Pulmonary artery endothelial cell (primary cell): ENCODE results near the gene HDAC9. TPM values are rescaled to one million over a fixed set of nuclear protein-coding genes. Genes with fewer than 3 reads are reported as not detected.
A peak's percentile ranks its signal among the peaks of the same experiment; 100 is the strongest.

Source experiments
- DNase-seq: peaks from one replicate; pipeline ENCODE4 v3.0.0-alpha.2; 2011; ENCODE audit warnings: low read depth, low spot score
- total RNA-seq: library from RNA; depleted of rRNA; stranded (reverse); fragments of >200 nt; gene quantifications from 2 replicates; pipeline ENCODE4 v1.2.3, GENCODE V29; 2014

HDAC9 gene
- total RNA-seq, 1 donor from 2014 or later = 4.7 TPM

GRCh38 chr7:18552943-18553604, 57.5 kb downstream of the HDAC9 start:
- DNase-seq = peak; percentile 10

- DNase-seq = no peak
Measured at GRCh38 chr7:18553605-18554003, 58.1 kb downstream of the HDAC9 start.

GRCh38 chr7:18555120-18555519, 59.6 kb downstream of the HDAC9 start:
- DNase-seq = no peak

GRCh38 chr7:18555968-18556367, 60.4 kb downstream of the HDAC9 start:
- DNase-seq = no peak

- DNase-seq = no peak
Measured at GRCh38 chr7:18558503-18558902, 63.0 kb downstream of the HDAC9 start.

GRCh38 chr7:18558910-18559309, 63.4 kb downstream of the HDAC9 start:
- DNase-seq = no peak

GRCh38 chr7:18559756-18560155, 64.2 kb downstream of the HDAC9 start:
- no peak for DNase-seq

GRCh38 chr7:18564779-18565178, 69.2 kb downstream of the HDAC9 start:
- DNase-seq = no peak

- DNase-seq = no peak
Measured at GRCh38 chr7:18565337-18565736, 69.8 kb downstream of the HDAC9 start.

GRCh38 chr7:18566205-18566604, 70.7 kb downstream of the HDAC9 start:
- DNase-seq = no peak

GRCh38 chr7:18566829-18567228, 71.3 kb downstream of the HDAC9 start:
- no peak for DNase-seq

GRCh38 chr7:18570441-18570840, 74.9 kb downstream of the HDAC9 start:
- no peak for DNase-seq

- DNase-seq = peak; percentile 20
Measured at GRCh38 chr7:18570890-18571478, 75.4 kb downstream of the HDAC9 start.

- DNase-seq = no peak
Measured at GRCh38 chr7:18572154-18572553, 76.6 kb downstream of the HDAC9 start.

- DNase-seq = no peak
Measured at GRCh38 chr7:18572885-18573284, 77.3 kb downstream of the HDAC9 start.

GRCh38 chr7:18573410-18574234, 78.1 kb downstream of the HDAC9 start:
- no peak for DNase-seq

GRCh38 chr7:18574235-18574540, 78.6 kb downstream of the HDAC9 start:
- DNase-seq = no peak

- DNase-seq = no peak
Measured at GRCh38 chr7:18574676-18575075, 79.1 kb downstream of the HDAC9 start.

- no peak for DNase-seq
Measured at GRCh38 chr7:18575622-18576572, 80.3 kb downstream of the HDAC9 start.

GRCh38 chr7:18577096-18577771, 81.7 kb downstream of the HDAC9 start:
- DNase-seq = no peak

GRCh38 chr7:18579698-18580097, 84.1 kb downstream of the HDAC9 start:
- DNase-seq = no peak
